HG03108 (cell line): ENCODE measurements around the gene GINS1.

Experiments
- ATAC-seq: cut with Tn5 transposase; IDR thresholded peaks from one replicate; pipeline ENCODE4 v1.9.1; 2021; ENCODE audit warnings: moderate library complexity; ENCODE audit not compliant: unreplicated experiment

GINS1 gene

GRCh38 chr20:25491446-25492038 lies 84.1 kb downstream of the GINS1 start:
- no peak for ATAC-seq

GRCh38 chr20:25493137-25493536 lies 85.7 kb downstream of the GINS1 start:
- ATAC-seq, result no peak

GRCh38 chr20:25493748-25494505 lies 86.5 kb downstream of the GINS1 start:
- ATAC-seq, result no peak

GRCh38 chr20:25494506-25495188 lies 87.2 kb downstream of the GINS1 start:
- no peak for ATAC-seq

- no peak for ATAC-seq
Measured at GRCh38 chr20:25495189-25495824, 87.8 kb downstream of the GINS1 start.

- ATAC-seq, result no peak
Measured at GRCh38 chr20:25496165-25496967, 88.9 kb downstream of the GINS1 start.

- no peak for ATAC-seq
Measured at GRCh38 chr20:25496968-25497401, 89.5 kb downstream of the GINS1 start.

- ATAC-seq, result no peak
Measured at GRCh38 chr20:25497586-25498279, 90.3 kb downstream of the GINS1 start.
